ENCODE measurements around the gene MCTP1.
"Not testable (repeated sequence)": the region's sequence is repeated elsewhere in the genome, so short reads cannot be mapped to it uniquely, and the experiment has no call there.

MCTP1 gene

DNA sequence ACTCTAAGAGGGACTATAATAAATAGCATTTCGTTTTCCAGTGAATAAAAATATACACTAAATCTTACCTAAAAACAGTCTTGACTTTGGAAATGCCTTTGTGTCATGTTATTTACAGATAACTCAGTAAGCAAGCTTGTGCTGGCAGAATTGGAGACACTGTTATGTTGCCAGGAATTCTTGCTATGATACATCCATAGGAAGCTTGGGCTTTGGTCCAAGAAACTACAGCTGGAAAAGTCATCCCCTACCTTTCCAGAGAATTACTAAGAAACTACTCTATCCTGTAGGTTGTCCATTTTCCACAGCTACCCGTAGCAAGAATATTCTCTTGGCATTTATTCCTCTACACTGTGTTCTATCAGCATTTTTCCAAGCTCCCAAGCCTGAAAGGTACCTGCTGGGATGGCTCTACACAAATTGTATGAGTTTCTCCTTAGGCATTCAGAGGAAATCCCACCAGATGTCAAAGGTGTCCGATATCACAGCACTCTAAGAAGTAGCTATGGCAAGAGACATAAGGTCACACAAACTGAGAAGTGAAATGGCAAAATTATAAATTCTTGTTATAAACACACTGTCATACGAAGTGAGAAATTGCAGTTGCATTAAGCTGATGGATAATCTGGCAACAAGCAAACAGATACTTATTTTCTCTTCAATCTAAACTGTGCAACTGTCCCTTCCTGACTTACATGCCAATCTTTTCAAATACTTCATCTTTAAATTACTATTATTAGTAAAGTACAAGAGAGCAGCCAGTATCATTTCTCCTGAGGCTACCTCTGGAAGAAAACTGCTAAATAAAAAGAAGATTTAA, 68.5 kb downstream of the MCTP1 start:
- no peak for DNase-seq (ENCODE audit: low spot score)
- TF ChIP-seq, protein P1, sequence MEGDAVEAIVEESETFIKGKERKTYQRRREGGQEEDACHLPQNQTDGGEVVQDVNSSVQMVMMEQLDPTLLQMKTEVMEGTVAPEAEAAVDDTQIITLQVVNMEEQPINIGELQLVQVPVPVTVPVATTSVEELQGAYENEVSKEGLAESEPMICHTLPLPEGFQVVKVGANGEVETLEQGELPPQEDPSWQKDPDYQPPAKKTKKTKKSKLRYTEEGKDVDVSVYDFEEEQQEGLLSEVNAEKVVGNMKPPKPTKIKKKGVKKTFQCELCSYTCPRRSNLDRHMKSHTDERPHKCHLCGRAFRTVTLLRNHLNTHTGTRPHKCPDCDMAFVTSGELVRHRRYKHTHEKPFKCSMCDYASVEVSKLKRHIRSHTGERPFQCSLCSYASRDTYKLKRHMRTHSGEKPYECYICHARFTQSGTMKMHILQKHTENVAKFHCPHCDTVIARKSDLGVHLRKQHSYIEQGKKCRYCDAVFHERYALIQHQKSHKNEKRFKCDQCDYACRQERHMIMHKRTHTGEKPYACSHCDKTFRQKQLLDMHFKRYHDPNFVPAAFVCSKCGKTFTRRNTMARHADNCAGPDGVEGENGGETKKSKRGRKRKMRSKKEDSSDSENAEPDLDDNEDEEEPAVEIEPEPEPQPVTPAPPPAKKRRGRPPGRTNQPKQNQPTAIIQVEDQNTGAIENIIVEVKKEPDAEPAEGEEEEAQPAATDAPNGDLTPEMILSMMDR (IDR thresholded peaks at IDR 0.05; ENCODE audit: extremely low read depth, insufficient read depth, missing control alignments): no peak
- in situ Hi-C loops (cut with MboI; ENCODE audit: low pct_unique_long_range_greater_than_20kb, low sequenced_read_pairs, unreplicated experiment): no loop called here

DNA sequence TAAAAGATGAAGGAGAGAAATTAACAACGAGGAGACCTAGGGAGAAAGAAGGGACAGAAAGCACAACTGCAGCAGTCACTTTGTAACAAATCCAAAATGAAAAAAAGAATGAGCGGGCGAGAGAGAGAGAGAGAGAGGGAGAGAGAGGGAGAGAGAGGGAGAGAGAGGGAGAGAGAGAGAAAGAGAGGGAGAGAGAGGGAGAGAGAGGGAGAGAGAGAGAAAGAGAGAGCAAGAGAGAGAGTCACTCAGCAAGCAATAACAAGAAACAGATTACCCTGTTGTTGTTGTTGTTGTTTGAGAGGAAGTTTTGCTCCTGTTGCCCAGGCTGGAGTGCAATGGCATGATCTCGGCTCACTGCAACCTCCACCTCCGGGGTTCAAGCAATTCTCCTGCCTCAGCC, 77.1 kb downstream of the MCTP1 start:
- DNase-seq (ENCODE audit: low spot score); in situ Hi-C loops (cut with MboI; ENCODE audit: low pct_unique_long_range_greater_than_20kb, low sequenced_read_pairs, unreplicated experiment): not testable (repeated sequence)

DNA sequence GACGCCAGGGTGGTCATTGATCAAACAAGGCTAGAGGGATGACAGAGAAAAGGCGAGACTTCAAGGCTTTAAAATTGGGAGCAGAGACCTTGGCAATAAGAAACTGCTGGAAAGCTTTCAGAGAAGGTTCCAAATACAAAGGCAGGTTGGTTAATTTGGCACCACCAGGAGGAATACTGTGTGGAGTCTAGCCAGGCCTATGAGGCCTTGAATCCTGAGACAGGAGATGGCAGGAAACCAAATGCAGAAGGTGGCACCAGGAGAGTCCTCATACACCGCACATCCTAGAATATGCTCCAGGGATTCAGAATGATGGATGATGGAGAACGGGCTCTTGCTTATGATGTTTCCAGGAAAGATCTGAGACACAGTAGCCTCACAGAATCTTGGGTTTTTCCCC, 90.0 kb downstream of the MCTP1 start:
- no peak for DNase-seq (ENCODE audit: low spot score)
- in situ Hi-C loops (cut with MboI; ENCODE audit: low pct_unique_long_range_greater_than_20kb, low sequenced_read_pairs, unreplicated experiment): no loop called here
- TF ChIP-seq, protein P1 (IDR thresholded peaks at IDR 0.05; ENCODE audit: extremely low read depth, insufficient read depth, missing control alignments): no peak

DNA sequence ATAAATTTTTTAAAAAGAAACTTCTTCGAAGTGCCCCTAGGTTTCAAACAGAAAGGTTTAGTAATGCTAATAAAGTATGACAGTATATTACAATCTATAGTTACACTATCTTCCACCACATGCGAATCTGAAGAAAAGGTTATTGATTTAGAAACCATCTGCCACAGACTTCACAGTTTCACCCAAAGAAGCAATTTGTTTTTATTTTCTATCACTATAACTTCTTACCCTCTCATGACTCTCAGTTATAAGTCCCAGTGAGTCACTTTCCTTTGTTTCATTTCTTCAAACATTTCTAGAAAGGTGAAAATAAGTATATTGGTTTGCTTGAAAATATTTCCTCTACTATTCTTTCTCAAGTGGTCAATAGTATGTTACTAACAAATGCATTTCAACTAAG, 93.6 kb downstream of the MCTP1 start:
- DNase-seq (ENCODE audit: low spot score): peak; percentile 21
- TF ChIP-seq, protein P1 (IDR thresholded peaks at IDR 0.05; ENCODE audit: extremely low read depth, insufficient read depth, missing control alignments): no peak
- in situ Hi-C loops (cut with MboI; ENCODE audit: low pct_unique_long_range_greater_than_20kb, low sequenced_read_pairs, unreplicated experiment): no loop called here

DNA sequence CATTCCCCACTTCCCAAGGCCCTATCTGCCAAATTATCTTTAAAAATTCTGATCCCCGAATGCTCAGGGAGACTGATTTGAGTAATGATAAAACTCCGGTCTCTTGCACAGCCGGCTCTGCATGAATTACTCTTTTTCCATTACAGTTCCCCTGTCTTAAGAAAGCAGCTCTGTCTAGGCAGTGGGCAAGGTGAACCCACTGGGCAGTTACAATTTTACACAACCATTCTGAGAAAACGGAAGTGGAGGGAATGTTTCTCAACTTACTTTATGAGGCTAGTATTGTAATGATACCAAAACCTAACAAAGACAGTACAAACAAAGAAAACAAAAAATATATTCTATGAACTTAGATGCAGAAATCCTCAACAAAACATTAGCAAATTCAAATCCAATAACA, 100.0 kb downstream of the MCTP1 start:
- no peak for DNase-seq (ENCODE audit: low spot score)
- TF ChIP-seq, protein P1 (IDR thresholded peaks at IDR 0.05; ENCODE audit: extremely low read depth, insufficient read depth, missing control alignments): no peak
- in situ Hi-C loops (cut with MboI; ENCODE audit: low pct_unique_long_range_greater_than_20kb, low sequenced_read_pairs, unreplicated experiment): no loop called here

DNA sequence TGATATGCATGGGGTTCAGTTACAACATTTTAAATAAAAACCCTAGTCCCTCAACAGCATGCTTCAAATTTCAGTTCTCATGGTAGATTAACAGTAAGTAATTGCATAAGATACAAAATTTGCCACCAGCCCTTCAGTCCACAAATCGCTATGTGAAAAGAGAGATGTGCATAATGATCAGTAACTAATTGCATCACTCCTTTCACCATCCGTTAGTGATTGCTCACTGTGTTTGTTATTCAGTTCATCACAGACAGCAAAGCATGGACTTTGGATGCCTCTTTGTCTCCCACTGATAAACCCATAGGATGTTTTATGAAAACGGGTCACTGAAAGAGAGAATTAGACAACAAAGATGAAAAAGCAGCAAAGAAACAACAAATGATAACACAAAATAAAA, 103.2 kb downstream of the MCTP1 start:
- DNase-seq (ENCODE audit: low spot score): no peak
- TF ChIP-seq, protein P1 (IDR thresholded peaks at IDR 0.05; ENCODE audit: extremely low read depth, insufficient read depth, missing control alignments): no peak
- in situ Hi-C loops (cut with MboI; ENCODE audit: low pct_unique_long_range_greater_than_20kb, low sequenced_read_pairs, unreplicated experiment): no loop called here

DNA sequence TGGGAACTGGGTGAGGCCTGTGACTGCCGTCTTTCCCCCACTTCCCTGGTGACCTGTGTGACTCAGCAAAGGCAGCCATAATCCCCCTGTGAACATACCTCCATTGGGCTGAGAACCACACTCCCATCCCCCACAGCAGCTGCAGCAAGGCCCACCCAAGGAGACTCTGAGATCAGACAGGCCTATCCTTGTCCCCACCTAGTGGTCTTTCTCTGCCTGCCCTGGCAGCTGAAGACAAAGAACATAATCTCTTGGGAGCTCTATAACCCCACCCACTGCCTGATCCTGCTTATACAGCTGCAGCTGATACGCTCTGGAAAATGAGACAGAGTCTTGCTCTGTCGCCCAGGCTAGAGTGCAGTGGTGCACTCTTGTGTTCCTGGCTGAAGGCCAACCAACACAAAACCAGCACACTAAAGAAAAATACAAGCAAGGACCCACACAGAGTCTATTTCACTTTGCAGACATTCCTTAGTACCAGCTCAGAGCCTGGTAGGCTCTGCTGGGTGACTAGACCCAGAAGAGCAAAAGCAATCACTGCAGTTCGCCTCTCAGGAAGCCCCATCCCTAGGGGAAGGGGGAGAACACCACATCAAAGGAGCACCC, 106.7 kb downstream of the MCTP1 start:
- TF ChIP-seq, protein P1 (IDR thresholded peaks at IDR 0.05; ENCODE audit: extremely low read depth, insufficient read depth, missing control alignments): no peak
- no peak for DNase-seq (ENCODE audit: low spot score)
- in situ Hi-C loops (cut with MboI; ENCODE audit: low pct_unique_long_range_greater_than_20kb, low sequenced_read_pairs, unreplicated experiment): no loop called here
